GM10266 (cell line): ENCODE measurements around the gene GPR176.

Source experiments
- DNase-seq: peaks from one replicate; pipeline ENCODE4 v3.0.0; 2012; ENCODE audit errors: extremely low spot score
- CTCF ChIP-seq: IDR thresholded peaks from 2 replicates; pipeline ENCODE4 v1.5.1; 2012; ENCODE audit warnings: mild to moderate bottlenecking, low read depth; ENCODE audit not compliant: control insufficient read depth, insufficient read depth; ENCODE audit errors: missing control alignments

GPR176 gene

GRCh38 chr15:39752991-39753390, 167.1 kb downstream of the GPR176 start:
- DNase-seq: no peak
- TF ChIP-seq CTCF: no peak

GRCh38 chr15:39752246-39752645, 167.8 kb downstream of the GPR176 start:
- DNase-seq: no peak
- TF ChIP-seq CTCF: no peak
